ENCODE results near the gene LIPN. TPM values are rescaled to one million over a fixed set of nuclear protein-coding genes. Genes with fewer than 3 reads are reported as not detected.
A peak's percentile ranks its signal among the peaks of the same experiment; 100 is the strongest.

Gene LIPN
- total RNA-seq, 2 donors from 2014 or later = not detected

DNA sequence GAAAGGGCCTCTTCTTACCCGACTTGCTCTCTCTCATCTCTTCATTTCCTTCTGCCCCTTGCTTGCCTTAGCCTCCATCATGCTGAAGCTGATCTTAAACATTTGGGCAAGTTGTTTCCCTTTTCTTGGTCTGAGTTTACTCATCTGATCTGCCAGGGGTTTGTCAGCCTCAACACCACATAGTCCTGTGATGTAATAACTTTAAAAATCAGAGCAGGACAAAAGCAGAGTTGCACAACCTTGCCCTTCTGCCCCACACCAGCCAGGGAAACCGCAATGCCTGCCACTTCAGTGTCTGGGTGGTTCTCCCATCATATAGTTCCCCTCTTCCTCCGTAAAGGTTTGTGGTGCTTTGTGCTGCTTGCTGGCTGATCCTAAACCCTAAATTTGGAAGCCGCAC lies 32.8 kb downstream of the LIPN start:
- ATAC-seq (peak; percentile 86 to 90), DNase-seq (ENCODE audit: low spot score) (peak; percentile 66)
- Mint-ChIP-seq H3K9me3 (no peaks in the 10 kb centered on the region), H3K4me1 (ENCODE audit: low read depth in 2 of 2) (peaks cover 12 to 28% of the 10 kb centered on the region in 2 donors), H3K27me3 (peaks cover 0 to under 1% of the 10 kb centered on the region in 2 donors), H3K36me3 (no peaks in the 10 kb centered on the region), H3K27ac (peak overlapping the region in 1 of 2 donors; percentile 1), H3K4me3 (peak overlapping the region; percentile 9)

DNA sequence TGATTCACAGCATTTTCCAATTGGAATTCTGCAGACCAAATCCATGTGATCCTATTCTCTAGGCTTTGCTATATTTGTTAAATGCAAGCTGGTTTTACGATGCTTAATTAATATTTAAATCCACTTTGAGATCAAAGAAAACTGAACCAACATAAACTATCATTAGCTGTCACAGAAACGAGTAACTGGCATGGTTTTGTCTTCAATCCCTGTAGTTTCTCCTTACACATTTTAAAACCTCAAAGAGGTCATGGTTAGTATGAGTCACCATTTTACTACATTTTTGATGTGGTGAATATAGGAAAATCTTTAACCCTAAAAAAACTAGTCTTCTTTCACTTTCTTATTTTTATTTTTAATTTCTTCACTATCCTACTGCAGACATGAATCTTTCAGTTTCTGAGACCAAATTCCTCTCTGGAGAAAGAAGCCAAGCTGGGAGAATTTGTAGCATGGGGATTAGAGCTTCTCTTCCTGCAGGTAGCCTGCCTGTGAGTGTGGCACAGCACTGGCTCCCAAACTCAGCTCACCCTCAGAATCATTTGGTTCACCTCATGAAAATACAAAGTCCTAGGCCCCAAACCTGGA lies 34.0 kb downstream of the LIPN start:
- H3K9me3 Mint-ChIP-seq = no peaks in the 10 kb centered on the region
- DNase-seq (ENCODE audit: low spot score) = no peak
- peak overlapping the region; percentile 30 to 56 for H3K27ac Mint-ChIP-seq
- peak overlapping the region; percentile 34 for H3K4me3 Mint-ChIP-seq
- peaks cover 0 to 7% of the 10 kb centered on the region in 2 donors for H3K27me3 Mint-ChIP-seq
- ATAC-seq = peak; percentile 59 to 75
- H3K36me3 Mint-ChIP-seq = no peaks in the 10 kb centered on the region
- peaks cover 12 to 28% of the 10 kb centered on the region in 2 donors for H3K4me1 Mint-ChIP-seq (ENCODE audit: low read depth in 2 of 2)

DNA sequence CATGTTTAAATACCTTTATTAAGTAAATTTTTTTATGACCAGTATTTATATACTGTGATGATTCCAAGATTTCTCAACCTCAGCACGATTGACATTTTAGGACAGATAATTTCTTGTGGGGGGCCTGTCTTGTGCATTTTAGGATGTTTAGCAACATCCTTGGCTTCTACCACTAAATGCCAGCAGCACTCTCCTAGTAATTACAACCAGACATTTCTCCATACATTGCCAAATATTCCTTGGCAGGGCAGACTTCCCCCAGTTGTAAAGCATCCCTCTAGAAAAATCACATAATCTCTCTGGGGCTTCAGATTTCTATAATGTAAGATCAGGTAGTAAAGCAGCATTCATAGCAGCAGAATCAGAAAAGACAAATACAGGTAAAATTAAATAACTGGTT lies 34.9 kb downstream of the LIPN start:
- ATAC-seq (no peak), DNase-seq (ENCODE audit: low spot score) (no peak)
- H3K36me3 Mint-ChIP-seq = no peaks in the 10 kb centered on the region
- no peak overlapping the region for H3K4me3 Mint-ChIP-seq
- peaks cover 12 to 28% of the 10 kb centered on the region in 2 donors for H3K4me1 Mint-ChIP-seq (ENCODE audit: low read depth in 2 of 2)
- no peak overlapping the region for H3K27ac Mint-ChIP-seq
- peaks cover 0 to 7% of the 10 kb centered on the region in 2 donors for H3K27me3 Mint-ChIP-seq
- H3K9me3 Mint-ChIP-seq = no peaks in the 10 kb centered on the region

DNA sequence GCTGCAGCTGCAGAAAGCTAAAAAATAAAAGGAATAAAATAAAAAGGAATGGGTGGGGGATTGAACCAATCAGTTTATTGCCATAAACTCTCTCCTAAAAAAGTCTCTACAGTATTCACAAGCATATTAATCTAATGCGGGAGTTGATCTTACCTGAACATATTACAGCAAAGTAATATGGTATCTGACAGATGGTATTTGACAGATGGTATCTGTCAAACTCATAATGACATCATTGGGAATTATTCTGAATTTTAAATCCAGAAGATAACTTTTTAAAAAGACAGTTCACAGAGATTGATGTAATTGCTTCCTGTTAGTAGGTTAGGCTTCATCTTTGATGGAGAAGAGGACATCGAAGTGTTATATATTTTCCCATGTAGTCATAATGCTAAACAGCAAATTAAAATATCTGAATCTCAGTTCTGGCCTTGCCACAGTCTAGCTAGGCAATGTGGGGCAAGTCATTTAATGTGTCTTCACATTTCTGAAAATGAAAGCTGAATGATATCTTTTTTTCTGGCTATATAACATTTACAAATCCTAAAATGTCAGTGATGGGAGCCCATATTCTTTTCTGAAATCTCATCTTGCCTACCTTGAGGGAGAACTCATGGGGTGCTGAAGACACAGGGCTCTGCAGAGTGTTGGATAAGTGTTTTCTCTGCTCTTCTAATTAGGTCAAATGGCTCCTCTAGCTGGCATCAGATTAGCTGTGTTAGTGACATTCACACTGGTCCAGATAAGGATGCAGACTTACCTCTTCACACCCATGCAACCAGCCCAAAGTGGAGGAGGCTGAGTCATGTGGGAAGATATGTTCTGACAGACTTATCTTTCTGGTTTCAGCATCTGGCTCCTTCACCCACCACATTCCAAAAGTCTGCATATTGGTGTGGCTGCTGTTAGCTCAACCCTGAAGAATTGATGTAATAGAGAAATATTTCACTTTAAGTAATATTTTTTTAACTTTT lies 40.6 kb downstream of the LIPN start:
- ATAC-seq (peak; percentile 69 to 78), DNase-seq (ENCODE audit: low spot score) (no peak)
- no peak overlapping the region for H3K4me3 Mint-ChIP-seq
- no peaks in the 10 kb centered on the region for H3K36me3 Mint-ChIP-seq
- H3K4me1 Mint-ChIP-seq (ENCODE audit: low read depth in 2 of 2) = peaks cover 6 to 13% of the 10 kb centered on the region in 2 donors
- H3K27ac Mint-ChIP-seq = no peak overlapping the region
- no peaks in the 10 kb centered on the region for H3K9me3 Mint-ChIP-seq
- H3K27me3 Mint-ChIP-seq = peaks cover 0 to 7% of the 10 kb centered on the region in 2 donors

DNA sequence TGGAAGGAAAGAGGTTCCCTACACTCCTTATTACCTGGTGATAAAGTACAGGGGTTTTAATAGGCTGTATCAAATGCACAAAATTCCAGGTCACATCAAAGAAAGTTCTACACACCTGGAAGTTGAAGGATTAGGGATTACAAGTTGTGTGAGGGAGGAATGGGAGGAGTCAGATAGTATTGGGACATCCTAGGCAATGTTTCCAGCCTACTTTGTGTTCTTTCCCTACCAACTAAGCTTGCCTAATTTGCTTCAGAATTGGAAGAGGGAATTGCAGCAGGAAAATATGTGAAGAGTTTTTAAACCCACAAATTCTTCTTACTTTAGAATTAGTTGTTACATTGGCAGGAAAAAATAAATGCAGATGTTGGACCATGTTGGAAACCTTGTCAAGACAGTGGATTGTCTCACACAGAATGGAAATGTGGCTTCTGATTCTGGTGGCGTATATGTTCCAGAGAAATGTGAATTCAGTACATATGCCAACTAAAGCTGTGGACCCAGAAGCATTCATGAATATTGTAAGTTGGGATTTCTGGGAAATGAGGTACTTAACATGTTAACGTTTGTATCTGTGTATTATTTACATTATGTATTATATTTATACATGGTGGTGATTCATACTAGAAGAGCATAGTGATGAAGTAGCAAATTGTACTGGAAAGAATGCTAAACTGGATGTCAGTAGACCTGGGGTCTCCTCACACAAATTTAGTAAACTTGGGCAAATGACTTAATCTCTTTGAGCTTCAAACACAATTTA lies 42.9 kb downstream of the LIPN start, which contains the start of gene LIPM:
LIPM (plus strand) TSS at position 208 of the 763 bp plus-strand sequence; CDS start at position 375, 167 bp downstream.
- peaks cover 8 to 13% of the 10 kb centered on the region in 2 donors for H3K4me1 Mint-ChIP-seq (ENCODE audit: low read depth in 2 of 2)
- peaks cover 0 to 6% of the 10 kb centered on the region in 2 donors for H3K27me3 Mint-ChIP-seq
- H3K27ac Mint-ChIP-seq = no peak within 1 kb of the TSS
- H3K36me3 Mint-ChIP-seq = no peaks in the 10 kb centered on the region
- DNase-seq (ENCODE audit: low spot score) (no peak), ATAC-seq (no peak)
- no peak within 1 kb of the TSS for H3K4me3 Mint-ChIP-seq
- H3K9me3 Mint-ChIP-seq = no peaks in the 10 kb centered on the region

DNA sequence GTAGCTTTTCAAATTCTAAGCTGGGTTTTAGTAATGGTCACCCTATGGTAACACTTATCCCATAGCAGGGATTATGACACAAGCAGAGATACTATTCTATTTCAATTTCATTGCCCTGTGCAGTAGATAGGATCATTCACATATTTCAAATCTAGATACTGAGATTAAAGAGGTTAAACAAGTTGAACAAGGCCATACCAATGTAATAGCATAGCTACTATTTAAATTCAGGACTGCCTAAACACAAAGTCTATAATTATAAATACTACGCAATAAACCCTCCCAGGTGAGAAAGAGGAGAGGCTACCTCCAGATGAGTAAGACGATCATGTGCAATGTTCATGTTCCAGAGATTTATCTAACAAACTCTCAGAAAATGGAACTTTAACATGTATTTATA lies 43.8 kb downstream of the LIPN start:
- Mint-ChIP-seq H3K4me1 (ENCODE audit: low read depth in 2 of 2) (peaks cover 8 to 13% of the 10 kb centered on the region in 2 donors), H3K9me3 (no peaks in the 10 kb centered on the region), H3K36me3 (no peaks in the 10 kb centered on the region), H3K4me3 (no peak overlapping the region), H3K27ac (no peak overlapping the region), H3K27me3 (no peaks in the 10 kb centered on the region)
- ATAC-seq = no peak
- no peak for DNase-seq (ENCODE audit: low spot score)

DNA sequence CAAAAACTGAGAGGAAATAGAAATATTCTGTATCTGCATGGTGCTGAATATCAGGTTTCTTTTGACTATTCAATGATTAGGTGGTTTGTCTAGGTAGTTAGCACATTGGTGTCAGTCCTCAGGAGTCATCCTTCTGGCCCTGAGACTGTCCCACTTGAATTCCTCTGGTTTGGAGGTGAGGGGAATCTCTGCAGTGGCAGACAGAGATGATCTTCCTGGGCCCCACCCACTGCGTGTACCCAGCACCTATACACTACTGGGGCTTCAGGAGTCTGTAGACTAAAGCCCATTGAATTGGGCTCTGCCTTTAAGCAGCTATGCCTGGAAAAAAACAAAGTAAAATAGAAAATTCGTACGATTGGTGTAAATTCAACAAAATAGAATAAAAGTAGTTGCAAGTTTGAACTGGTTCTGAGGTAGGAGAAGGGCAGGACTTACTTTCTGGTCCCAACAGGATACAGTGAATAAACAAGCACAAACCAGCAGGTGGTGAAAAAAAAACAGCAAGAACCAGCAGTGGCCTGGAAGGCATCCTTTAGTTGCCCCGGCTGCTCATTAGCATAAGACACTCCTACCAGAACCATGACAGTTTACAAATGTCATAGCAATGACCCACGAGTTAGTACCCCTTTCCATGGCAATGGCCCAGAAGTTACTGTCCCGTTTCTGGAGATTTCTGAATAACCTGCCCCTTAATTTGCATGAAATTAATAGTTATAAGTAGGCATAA lies 44.4 kb downstream of the LIPN start:
- DNase-seq (ENCODE audit: low spot score) (no peak), ATAC-seq (no peak)
- Mint-ChIP-seq H3K9me3 (no peaks in the 10 kb centered on the region), H3K36me3 (no peaks in the 10 kb centered on the region), H3K4me3 (no peak overlapping the region), H3K27me3 (no peaks in the 10 kb centered on the region), H3K27ac (no peak overlapping the region), H3K4me1 (ENCODE audit: low read depth in 2 of 2) (peaks cover 8 to 13% of the 10 kb centered on the region in 2 donors)

DNA sequence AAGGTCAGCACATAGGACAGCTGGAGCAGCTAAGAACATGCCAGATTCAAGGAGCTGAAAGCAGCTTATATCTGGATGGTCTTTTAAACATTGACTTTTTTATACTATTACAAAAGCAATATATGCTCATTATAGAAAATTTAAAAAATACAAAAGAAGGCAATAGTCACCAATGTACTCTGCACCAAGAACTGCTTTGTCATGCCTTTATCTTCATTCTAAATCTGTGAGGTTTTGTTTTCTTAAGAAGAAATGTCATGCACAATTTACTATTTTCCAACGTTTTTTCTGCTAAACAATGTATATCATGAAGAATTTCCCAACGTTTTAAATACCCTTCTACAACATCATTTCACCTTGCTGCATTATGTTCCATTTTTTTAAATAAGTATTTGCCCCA lies 45.5 kb downstream of the LIPN start:
- ATAC-seq = no peak
- Mint-ChIP-seq H3K27ac (no peak overlapping the region), H3K4me1 (ENCODE audit: low read depth in 2 of 2) (peaks cover 10 to 11% of the 10 kb centered on the region in 2 donors), H3K27me3 (no peaks in the 10 kb centered on the region), H3K9me3 (no peaks in the 10 kb centered on the region), H3K36me3 (no peaks in the 10 kb centered on the region), H3K4me3 (no peak overlapping the region)
- DNase-seq (ENCODE audit: low spot score) = no peak

DNA sequence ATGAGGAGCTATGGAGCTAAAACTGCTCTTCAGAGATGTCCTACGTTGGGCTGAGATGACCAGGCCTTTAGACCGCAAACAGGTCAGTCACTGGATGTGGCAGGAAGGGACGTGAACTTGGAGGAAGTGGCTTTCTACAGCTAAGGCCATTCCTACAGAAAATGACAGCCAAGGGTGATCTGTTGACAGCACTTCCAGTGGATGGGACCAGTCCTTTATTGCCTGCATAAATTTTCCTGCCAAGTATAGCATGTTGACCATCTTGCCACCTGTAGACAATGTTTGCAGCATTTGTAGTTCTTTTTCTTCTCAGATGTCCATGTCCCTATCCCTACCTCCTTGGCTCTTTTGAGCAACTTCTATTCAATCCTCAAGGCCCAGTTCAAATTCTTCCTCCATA lies 46.1 kb downstream of the LIPN start:
- ATAC-seq = no peak
- Mint-ChIP-seq H3K36me3 (no peaks in the 10 kb centered on the region), H3K4me1 (ENCODE audit: low read depth in 2 of 2) (peaks cover 4 to 8% of the 10 kb centered on the region in 2 donors), H3K27me3 (no peaks in the 10 kb centered on the region), H3K9me3 (no peaks in the 10 kb centered on the region), H3K4me3 (no peak overlapping the region), H3K27ac (no peak overlapping the region)
- DNase-seq (ENCODE audit: low spot score) = no peak

DNA sequence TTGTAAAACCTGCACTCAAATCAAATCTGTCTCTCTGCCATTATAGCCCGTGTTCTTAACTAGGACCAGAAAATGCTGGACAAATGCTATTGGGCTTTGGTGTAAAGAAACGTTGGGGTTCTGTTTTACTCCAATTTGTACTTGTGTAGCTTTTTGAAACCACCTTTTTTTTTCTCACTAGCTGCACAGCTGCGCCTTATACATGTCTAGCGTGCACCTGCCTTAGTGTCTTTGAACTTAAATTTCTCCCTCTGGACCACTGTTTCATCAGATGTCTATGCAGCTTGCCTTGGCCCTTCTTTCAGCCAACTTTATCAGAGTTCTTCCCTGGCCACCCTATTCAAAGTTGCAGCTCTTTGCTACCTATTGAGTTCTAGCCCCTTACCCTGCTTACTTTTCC lies 49.8 kb downstream of the LIPN start:
- no peak for DNase-seq (ENCODE audit: low spot score)
- no peak overlapping the region for H3K4me3 Mint-ChIP-seq
- H3K4me1 Mint-ChIP-seq (ENCODE audit: low read depth in 2 of 2) = peaks cover 0 to 6% of the 10 kb centered on the region in 2 donors
- no peak for ATAC-seq
- no peaks in the 10 kb centered on the region for H3K36me3 Mint-ChIP-seq
- H3K27me3 Mint-ChIP-seq = no peaks in the 10 kb centered on the region
- no peaks in the 10 kb centered on the region for H3K9me3 Mint-ChIP-seq
- H3K27ac Mint-ChIP-seq = no peak overlapping the region

DNA sequence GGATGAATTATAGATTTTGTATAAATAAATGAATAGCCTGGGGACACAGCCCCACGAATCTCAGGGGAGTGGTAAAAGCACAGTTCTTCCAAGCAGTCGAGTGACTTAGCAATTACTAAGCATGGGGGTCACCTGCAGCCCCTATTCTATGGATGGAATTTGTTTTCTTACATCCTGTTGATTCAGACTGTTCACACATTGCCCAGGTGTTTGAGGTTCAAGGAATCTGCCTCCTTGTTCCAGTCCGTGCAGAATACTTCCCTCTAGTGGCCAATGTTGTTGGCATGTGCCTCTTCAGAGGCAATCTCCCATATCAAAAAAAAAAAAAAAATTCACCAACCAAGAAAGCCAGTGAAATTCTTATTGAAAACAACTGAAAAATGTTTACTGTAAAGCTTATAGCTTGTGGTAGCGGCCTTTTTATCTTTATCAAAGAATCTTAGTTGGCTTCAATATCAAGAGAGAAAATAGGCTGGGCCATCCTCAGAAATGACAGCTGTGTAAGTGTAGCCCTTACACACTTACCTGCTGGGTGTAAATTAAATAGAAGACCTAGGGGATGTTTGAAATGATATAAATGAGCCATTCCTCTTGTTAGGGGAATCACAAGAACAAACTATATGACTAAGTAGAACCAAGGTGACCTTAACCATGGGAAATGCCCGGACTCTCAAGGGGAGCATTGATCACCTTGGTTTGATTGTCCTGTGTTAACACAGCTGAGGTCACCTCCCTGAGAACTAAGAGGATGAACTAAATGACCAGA lies 50.6 kb downstream of the LIPN start:
- Mint-ChIP-seq H3K4me3 (no peak overlapping the region), H3K27me3 (no peaks in the 10 kb centered on the region), H3K27ac (no peak overlapping the region), H3K9me3 (no peaks in the 10 kb centered on the region), H3K4me1 (ENCODE audit: low read depth in 2 of 2) (peaks cover 0 to 6% of the 10 kb centered on the region in 2 donors), H3K36me3 (no peaks in the 10 kb centered on the region)
- DNase-seq (ENCODE audit: low spot score) (no peak), ATAC-seq (peak; percentile 64 to 77)

DNA sequence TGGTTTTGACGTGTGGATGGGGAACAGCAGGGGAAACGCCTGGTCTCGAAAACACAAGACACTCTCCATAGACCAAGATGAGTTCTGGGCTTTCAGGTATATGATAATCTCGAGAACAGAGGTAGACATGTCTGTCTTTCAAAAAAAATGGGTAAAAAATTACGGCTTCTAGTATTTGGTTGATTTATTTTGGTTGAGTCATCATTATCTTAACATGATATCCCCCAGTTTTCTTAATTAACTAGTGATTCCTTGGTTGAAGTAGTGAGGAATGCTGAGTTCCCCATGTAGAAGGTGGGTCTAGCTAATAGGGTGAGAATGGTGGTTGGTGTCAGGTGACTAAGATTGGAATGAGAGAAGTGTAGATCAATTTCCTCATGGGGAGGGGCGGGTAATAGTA lies 53.4 kb downstream of the LIPN start:
- Mint-ChIP-seq H3K4me1 (ENCODE audit: low read depth in 2 of 2) (peaks cover 0 to 4% of the 10 kb centered on the region in 2 donors), H3K27ac (no peak overlapping the region), H3K9me3 (no peaks in the 10 kb centered on the region), H3K27me3 (no peaks in the 10 kb centered on the region), H3K4me3 (no peak overlapping the region), H3K36me3 (no peaks in the 10 kb centered on the region)
- ATAC-seq = no peak
- DNase-seq (ENCODE audit: low spot score) = no peak
